NT2/D1 (cell line): ENCODE measurements around the gene TAAR5.
"Not testable (repeated sequence)": the region's sequence is repeated elsewhere in the genome, so short reads cannot be mapped to it uniquely, and the experiment has no call there.

Source experiments
- DNase-seq: peaks from one replicate; pipeline ENCODE4 v3.0.0-alpha.2; 2011; ENCODE audit warnings: low read depth, low spot score
- H3K27me3 ChIP-seq: 2 replicates; pipeline ENCODE4 v1.6.0; 2011; ENCODE audit warnings: mild to moderate bottlenecking; ENCODE audit not compliant: insufficient read length, insufficient read depth
- H3K36me3 ChIP-seq: 2 replicates; pipeline ENCODE4 v1.6.1; 2011; ENCODE audit warnings: mild to moderate bottlenecking, low read length, mixed read lengths; ENCODE audit not compliant: insufficient read depth, insufficient read length
- H3K4me1 ChIP-seq: 2 replicates; pipeline ENCODE4 v1.5.1; 2011; ENCODE audit not compliant: insufficient read depth, insufficient read length
- H3K4me3 ChIP-seq: 2 replicates; pipeline ENCODE4 v1.5.1; 2011; ENCODE audit warnings: low read depth; ENCODE audit not compliant: insufficient read length
- H3K9ac ChIP-seq: 2 replicates; pipeline ENCODE4 v1.6.0; 2011; ENCODE audit warnings: low read depth; ENCODE audit not compliant: insufficient read length
- H3K9me3 ChIP-seq: 2 replicates; pipeline ENCODE4 v1.5.1; 2011; ENCODE audit warnings: mild to moderate bottlenecking, low read length; ENCODE audit not compliant: insufficient read depth
- SUZ12 ChIP-seq: IDR thresholded peaks from 2 replicates; pipeline ENCODE4 v1.6.1; 2011; ENCODE audit not compliant: insufficient read length, insufficient read depth; ENCODE audit errors: extremely low read depth
- YY1 ChIP-seq: IDR thresholded peaks from 2 replicates; pipeline ENCODE4 v1.6.1; 2011; ENCODE audit not compliant: insufficient read length, insufficient read depth
- ZNF274 ChIP-seq: IDR thresholded peaks from 2 replicates; pipeline ENCODE4 v1.6.1; 2011; ENCODE audit warnings: mild to moderate bottlenecking, low read depth, low read length

TAAR5 gene

GRCh38 chr6:132616677-132617076 is 27.1 kb upstream of the TAAR5 start:
- TF ChIP-seq SUZ12 (no peak), YY1 (no peak), ZNF274 (no peak)
- H3K4me1 ChIP-seq = no peaks in the 10 kb centered on the region
- no peaks in the 10 kb centered on the region for H3K9me3 ChIP-seq
- no peaks in the 10 kb centered on the region for H3K36me3 ChIP-seq
- no peaks in the 10 kb centered on the region for H3K27me3 ChIP-seq
- no peak for DNase-seq
- H3K9ac ChIP-seq = no peak overlapping the region
- H3K4me3 ChIP-seq = no peak overlapping the region

GRCh38 chr6:132614554-132614953 is 25.0 kb upstream of the TAAR5 start:
- Histone ChIP-seq H3K9ac (no peak overlapping the region), H3K27me3 (no peaks in the 10 kb centered on the region), H3K4me3 (no peak overlapping the region), H3K4me1 (no peaks in the 10 kb centered on the region), H3K9me3 (no peaks in the 10 kb centered on the region), H3K36me3 (no peaks in the 10 kb centered on the region)
- TF ChIP-seq YY1 (no peak), ZNF274 (no peak), SUZ12 (no peak)
- DNase-seq = no peak

- Histone ChIP-seq H3K36me3 (no peaks in the 10 kb centered on the region), H3K4me3 (no peak overlapping the region), H3K9me3 (no peaks in the 10 kb centered on the region), H3K4me1 (no peaks in the 10 kb centered on the region), H3K27me3 (no peaks in the 10 kb centered on the region), H3K9ac (no peak overlapping the region)
- no peak for TF ChIP-seq SUZ12
- TF ChIP-seq ZNF274 = no peak
- no peak for TF ChIP-seq YY1
- DNase-seq = no peak
Observed at GRCh38 chr6:132612449-132613108, 23.0 kb upstream of the TAAR5 start.

GRCh38 chr6:132611616-132612015 is 22.1 kb upstream of the TAAR5 start:
- Histone ChIP-seq H3K27me3 (no peaks in the 10 kb centered on the region), H3K4me1 (no peaks in the 10 kb centered on the region), H3K4me3 (no peak overlapping the region), H3K9me3 (no peaks in the 10 kb centered on the region), H3K36me3 (no peaks in the 10 kb centered on the region), H3K9ac (no peak overlapping the region)
- no peak for TF ChIP-seq SUZ12
- DNase-seq = no peak

GRCh38 chr6:132607544-132608233 is 18.1 kb upstream of the TAAR5 start:
- H3K4me3 ChIP-seq = no peak overlapping the region
- DNase-seq = no peak
- H3K9ac ChIP-seq = no peak overlapping the region
- H3K36me3 ChIP-seq = no peaks in the 10 kb centered on the region
- TF ChIP-seq SUZ12 = no peak
- TF ChIP-seq YY1 = no peak
- TF ChIP-seq ZNF274 = no peak
- no peaks in the 10 kb centered on the region for H3K27me3 ChIP-seq
- H3K9me3 ChIP-seq = no peaks in the 10 kb centered on the region
- H3K4me1 ChIP-seq = no peaks in the 10 kb centered on the region

- no peak overlapping the region for H3K9ac ChIP-seq
- no peaks in the 10 kb centered on the region for H3K36me3 ChIP-seq
- no peak overlapping the region for H3K4me3 ChIP-seq
- no peaks in the 10 kb centered on the region for H3K27me3 ChIP-seq
- TF ChIP-seq YY1 (no peak), ZNF274 (no peak), SUZ12 (no peak)
- no peaks in the 10 kb centered on the region for H3K4me1 ChIP-seq
- no peaks in the 10 kb centered on the region for H3K9me3 ChIP-seq
- no peak for DNase-seq
Observed at GRCh38 chr6:132604635-132605152, 15.2 kb upstream of the TAAR5 start.

GRCh38 chr6:132600900-132601299 is 11.4 kb upstream of the TAAR5 start:
- H3K4me3 ChIP-seq, DNase-seq, H3K9ac ChIP-seq, H3K27me3 ChIP-seq, H3K9me3 ChIP-seq, H3K36me3 ChIP-seq, H3K4me1 ChIP-seq: not testable (repeated sequence)

GRCh38 chr6:132598473-132598872 is 8.9 kb upstream of the TAAR5 start:
- no peaks in the 10 kb centered on the region for H3K36me3 ChIP-seq
- no peak overlapping the region for H3K9ac ChIP-seq
- no peaks in the 10 kb centered on the region for H3K27me3 ChIP-seq
- no peaks in the 10 kb centered on the region for H3K4me1 ChIP-seq
- H3K4me3 ChIP-seq = no peak overlapping the region
- no peaks in the 10 kb centered on the region for H3K9me3 ChIP-seq
- no peak for DNase-seq
- no peak for TF ChIP-seq YY1
- TF ChIP-seq ZNF274 = no peak
- no peak for TF ChIP-seq SUZ12
